GM20000 (cell line): ENCODE results near the gene AFG1L.

ENCODE experiments used
- DNase-seq: peaks from one replicate; pipeline ENCODE4 v3.0.0; 2012; ENCODE audit warnings: low spot score
- TF ChIP-seq, protein P1 (sequence below): IDR thresholded peaks from 2 replicates; pipeline ENCODE4 v1.5.1; 2012; ENCODE audit warnings: mild to moderate bottlenecking, control low read depth; ENCODE audit errors: extremely low read depth, missing control alignments

The AFG1L gene

DNA sequence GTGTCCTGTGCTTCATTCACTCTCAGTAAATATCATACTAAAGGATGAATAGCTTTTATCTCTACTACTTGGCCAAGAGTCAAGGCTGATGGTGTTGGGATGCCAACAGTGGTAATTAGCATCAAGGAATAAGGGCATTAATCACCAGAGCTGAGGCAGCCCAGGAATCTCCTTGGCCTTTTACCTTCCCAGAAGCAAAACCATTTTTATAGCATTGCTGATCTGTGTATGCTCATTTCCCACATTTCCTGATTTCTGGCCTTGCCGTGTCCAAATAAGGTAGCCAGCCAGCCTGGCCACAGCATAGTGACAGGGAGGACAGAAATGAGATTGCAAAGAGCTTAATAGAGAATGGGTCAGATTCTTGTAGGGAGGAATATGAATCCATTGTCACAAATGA, 189.2 kb downstream of the AFG1L start:
- no peak for DNase-seq
- TF ChIP-seq, protein P1, sequence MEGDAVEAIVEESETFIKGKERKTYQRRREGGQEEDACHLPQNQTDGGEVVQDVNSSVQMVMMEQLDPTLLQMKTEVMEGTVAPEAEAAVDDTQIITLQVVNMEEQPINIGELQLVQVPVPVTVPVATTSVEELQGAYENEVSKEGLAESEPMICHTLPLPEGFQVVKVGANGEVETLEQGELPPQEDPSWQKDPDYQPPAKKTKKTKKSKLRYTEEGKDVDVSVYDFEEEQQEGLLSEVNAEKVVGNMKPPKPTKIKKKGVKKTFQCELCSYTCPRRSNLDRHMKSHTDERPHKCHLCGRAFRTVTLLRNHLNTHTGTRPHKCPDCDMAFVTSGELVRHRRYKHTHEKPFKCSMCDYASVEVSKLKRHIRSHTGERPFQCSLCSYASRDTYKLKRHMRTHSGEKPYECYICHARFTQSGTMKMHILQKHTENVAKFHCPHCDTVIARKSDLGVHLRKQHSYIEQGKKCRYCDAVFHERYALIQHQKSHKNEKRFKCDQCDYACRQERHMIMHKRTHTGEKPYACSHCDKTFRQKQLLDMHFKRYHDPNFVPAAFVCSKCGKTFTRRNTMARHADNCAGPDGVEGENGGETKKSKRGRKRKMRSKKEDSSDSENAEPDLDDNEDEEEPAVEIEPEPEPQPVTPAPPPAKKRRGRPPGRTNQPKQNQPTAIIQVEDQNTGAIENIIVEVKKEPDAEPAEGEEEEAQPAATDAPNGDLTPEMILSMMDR: no peak

DNA sequence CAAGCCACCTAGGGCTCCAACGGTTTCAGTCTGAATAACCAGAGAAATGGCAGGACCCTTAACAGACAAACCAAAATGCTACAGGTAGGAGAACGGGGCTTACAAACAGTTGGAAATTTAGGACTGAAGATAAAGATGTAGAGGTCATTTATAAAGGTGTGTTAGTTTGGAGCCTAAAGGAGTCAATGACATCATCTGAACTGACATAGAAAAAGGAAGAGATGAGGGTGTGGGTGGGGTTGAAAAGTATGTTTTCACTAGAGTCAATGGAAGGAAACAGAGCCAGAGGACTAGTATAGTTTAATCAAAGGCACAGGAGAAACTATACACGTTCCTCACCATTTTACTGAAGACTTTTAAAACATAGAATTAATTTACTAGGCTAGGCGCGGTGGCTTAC, 194.8 kb downstream of the AFG1L start:
- no peak for DNase-seq
- TF ChIP-seq, protein P1: no peak

DNA sequence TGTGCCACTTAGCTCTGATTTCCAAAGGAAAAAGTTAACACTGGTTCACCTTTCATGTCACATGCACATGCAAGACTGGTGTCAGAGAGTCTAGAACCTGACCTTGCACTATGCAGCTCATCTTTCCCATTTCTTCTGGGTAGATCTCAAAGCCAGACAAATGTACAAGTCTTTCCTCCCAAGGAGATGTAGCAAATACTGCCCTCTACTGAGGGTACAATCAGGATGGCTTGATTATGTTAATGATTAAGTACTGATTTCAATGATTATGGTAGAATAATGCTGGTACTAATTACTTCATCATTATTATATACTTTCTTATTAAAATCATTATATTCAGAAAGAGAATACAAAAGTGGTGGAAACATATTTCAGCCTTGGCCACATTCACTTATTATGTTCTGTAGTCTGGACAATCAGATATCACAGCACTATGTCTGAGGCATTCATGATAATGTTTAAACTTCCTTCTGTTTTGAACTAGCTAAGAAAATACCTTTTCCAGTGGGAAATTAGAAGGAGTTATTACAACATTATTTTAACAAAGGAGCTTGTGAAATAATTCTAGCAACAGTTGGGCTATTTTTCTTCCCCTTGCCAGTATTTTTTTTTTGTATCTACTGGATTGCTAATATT, 197.4 kb downstream of the AFG1L start:
- TF ChIP-seq, protein P1: peak; percentile 28
- peak; percentile 38 for DNase-seq

DNA sequence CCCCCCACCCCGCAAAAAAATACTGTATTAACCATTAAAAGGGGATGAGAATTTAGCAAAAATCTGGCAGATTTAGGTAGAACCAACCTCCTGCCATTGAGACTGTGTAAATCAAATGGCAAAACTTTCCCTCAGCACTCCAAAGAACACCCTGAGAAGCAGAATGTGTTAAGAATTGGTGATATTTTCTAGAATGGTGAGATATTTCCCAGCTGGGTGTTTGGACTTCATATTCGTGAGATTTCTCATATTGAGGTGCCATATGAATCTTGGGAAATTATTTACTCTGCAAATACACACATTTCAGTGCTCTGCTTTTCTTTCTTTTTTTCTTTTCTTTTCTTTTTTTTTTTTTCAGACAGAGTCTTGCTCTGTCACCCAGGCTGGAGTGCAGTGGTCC, 199.6 kb downstream of the AFG1L start:
- TF ChIP-seq, protein P1: no peak

DNA sequence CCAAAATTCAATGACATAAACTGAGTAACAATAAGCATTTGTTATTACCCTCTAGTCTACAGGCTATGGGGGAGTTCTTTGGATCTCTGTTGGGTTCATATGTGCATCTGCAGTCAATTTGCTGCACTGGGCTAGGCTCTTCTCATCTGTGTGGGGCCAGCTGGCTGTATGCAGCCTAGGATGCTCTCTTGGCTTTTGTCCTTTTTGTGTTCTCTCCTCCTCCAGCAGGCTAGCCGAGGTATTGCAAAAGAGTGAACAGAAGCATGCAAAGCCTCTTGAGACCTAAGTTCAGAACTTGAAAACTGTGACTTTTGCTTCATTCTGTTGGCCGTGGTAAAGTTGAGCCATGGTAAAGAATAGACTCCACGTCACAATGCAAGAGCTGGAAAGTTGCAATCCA, 203.0 kb downstream of the AFG1L start:
- DNase-seq: peak; percentile 26
- TF ChIP-seq, protein P1: peak; percentile 30

More for the DNA sequence above, 199.6 kb downstream of the AFG1L start:
- no peak for DNase-seq

DNA sequence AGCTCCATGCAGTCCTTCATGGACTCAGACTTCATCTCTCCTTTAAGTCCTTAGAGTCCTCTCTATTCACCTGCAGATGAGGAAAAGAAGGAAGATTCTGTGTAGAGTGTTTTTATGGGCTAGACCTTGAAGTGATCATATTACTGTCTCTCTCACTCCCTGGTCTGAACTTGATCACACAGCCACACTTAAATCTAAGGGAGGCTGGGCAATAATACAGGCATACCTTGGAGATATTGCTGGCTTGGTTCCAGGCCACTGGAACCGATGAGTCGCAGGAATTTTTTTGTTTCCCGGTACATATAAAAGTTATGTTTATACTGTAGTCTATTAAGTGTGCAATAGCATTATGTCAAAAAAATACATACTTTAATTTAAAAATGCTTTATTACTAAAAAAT, 206.7 kb downstream of the AFG1L start:
- TF ChIP-seq, protein P1: no peak
- DNase-seq: no peak

DNA sequence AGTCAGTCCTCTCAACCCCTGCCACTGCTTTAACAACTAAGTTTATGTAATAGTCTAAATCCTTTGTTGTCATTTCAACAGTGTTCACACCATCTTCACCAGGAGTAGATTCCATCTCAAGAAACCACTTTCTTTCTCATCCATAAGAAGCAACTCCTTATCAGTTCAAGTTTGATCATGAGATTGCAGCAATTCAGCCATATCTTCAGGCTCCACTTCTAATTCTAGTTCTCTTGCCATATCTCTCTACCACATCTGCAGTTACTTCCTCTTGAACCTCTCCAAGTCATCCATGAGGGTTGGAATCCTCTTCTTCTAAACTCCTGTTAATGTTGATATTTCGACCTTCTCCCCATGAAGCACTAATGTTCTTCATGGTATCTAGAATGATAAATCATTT, 208.0 kb downstream of the AFG1L start:
- DNase-seq: no peak
- TF ChIP-seq, protein P1: no peak
